ENCODE data around the gene HS1BP3. TPM values are rescaled to one million over a fixed set of nuclear protein-coding genes. Genes with fewer than 3 reads are reported as not detected.

Gene HS1BP3
- total and polyA plus RNA-seq, 8 donors: 9.5 to 16.8 (median 10.8) TPM

- intact Hi-C loops (cut with DNase I): no loop called here
- FAIRE-seq (no peak), ATAC-seq (no peak), DNase-seq (no peak)
- Histone ChIP-seq H3K27ac (no peak overlapping the region), H3K4me3 (no peak overlapping the region), H3K27me3 (no peaks in the 10 kb centered on the region), H3K9me3 (no peaks in the 10 kb centered on the region), H3K36me3 (no peaks in the 10 kb centered on the region), H3K4me1 (no peaks in the 10 kb centered on the region)
- 57 to 61% methylated on average over 7 of the region's 7 CpGs for WGBS, 2 donors
- TF ChIP-seq CTCF (IDR thresholded peaks at IDR 0.05): no peak
These were observed 81.3 kb downstream of the HS1BP3 start for GRCh38 chr2:20569464-20570223.

- H3K4me3 ChIP-seq: no peak overlapping the region
- ATAC-seq: no peak
- intact Hi-C loops (cut with DNase I): no loop called here
- 73 to 82% methylated on average over 13 of the region's 13 CpGs for WGBS, 2 donors
- no peak for TF ChIP-seq CTCF (IDR thresholded peaks at IDR 0.05)
- no peaks in the 10 kb centered on the region for H3K4me1 ChIP-seq
- DNase-seq: no peak
- no peak for FAIRE-seq
- H3K27me3 ChIP-seq: no peaks in the 10 kb centered on the region
- H3K27ac ChIP-seq: peak overlapping the region in 1 of 4 donors; percentile 28
- no peaks in the 10 kb centered on the region for H3K9me3 ChIP-seq
- H3K36me3 ChIP-seq: no peaks in the 10 kb centered on the region
These were observed 82.1 kb downstream of the HS1BP3 start for GRCh38 chr2:20568501-20569463.

GRCh38 chr2:20567926-20568179 is 83.0 kb downstream of the HS1BP3 start:
- no peak for DNase-seq
- TF ChIP-seq CTCF (IDR thresholded peaks at IDR 0.05): no peak
- Histone ChIP-seq H3K27me3 (no peaks in the 10 kb centered on the region), H3K36me3 (no peaks in the 10 kb centered on the region), H3K9me3 (no peaks in the 10 kb centered on the region), H3K4me1 (no peaks in the 10 kb centered on the region), H3K27ac (no peak overlapping the region), H3K4me3 (no peak overlapping the region)
- WGBS, 2 donors: 47 to 74% methylated on average over 2 of the region's 2 CpGs
- no peak for ATAC-seq
- intact Hi-C loops (cut with DNase I): no loop called here
- no peak for FAIRE-seq

Other genes starting within 250 kb of the HS1BP3 start
- 10 to 100 TPM; 27.5 to 70.0 (median 52.4) TPM for gene RHOB, start 204.0 kb downstream of the HS1BP3 start, total RNA-seq
- gene RHOB, start 204.0 kb downstream of the HS1BP3 start, polyA plus RNA-seq: 10 to 100 TPM; 56.3 to 98.5 TPM
- gene GDF7, start 16.0 kb upstream of the HS1BP3 start, total RNA-seq: under 1 TPM; 0.16 to 0.98 (median 0.73) TPM
- gene GDF7, start 16.0 kb upstream of the HS1BP3 start, polyA plus RNA-seq: under 1 TPM; 0.19 to 0.89 TPM
- 1 to 10 TPM; 4.0 to 9.1 (median 6.4) TPM for gene LDAH, start 172.0 kb upstream of the HS1BP3 start, total RNA-seq
- 1 to 10 TPM; 2.5 to 5.2 TPM for gene LDAH, start 172.0 kb upstream of the HS1BP3 start, polyA plus RNA-seq

Measured in pancreas (tissue), 10 donors.